ENCODE results near the gene GAS7. TPM values are rescaled to one million over a fixed set of nuclear protein-coding genes. Genes with fewer than 3 reads are reported as not detected.

The GAS7 gene
- total RNA-seq, 1 experiment from 2014 or later: 6.0 TPM

DNA sequence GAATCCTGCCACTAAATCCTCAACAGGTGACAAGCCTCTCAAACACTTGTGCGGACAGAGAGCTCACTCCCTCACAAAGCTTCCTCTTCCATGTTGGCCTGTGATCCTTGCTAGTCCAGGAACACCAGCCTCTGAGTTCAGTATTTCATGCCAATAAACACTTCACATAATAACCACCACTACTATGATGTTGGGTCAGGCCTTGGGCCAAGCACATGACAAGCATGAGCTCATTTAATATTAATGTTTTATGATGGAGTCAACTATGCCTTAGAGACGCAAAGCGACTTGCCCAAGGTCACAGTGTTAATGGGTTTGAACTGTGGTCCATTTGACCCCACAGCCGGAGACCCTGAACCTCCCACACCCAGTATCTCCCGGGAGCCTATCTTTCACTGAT is 129.1 kb downstream of the GAS7 start:
- Mint-ChIP-seq H3K36me3 (ENCODE audit: insufficient read depth in 1 of 3, low read depth in 3 of 3) (peaks cover 0 to 9% (median 7%) of the 10 kb centered on the region in 3 experiments; a peak in 3 of 7 replicates), H3K27me3 (ENCODE audit: low read depth) (peaks cover 1% of the 10 kb centered on the region; the same call in 1 of the 2 replicates), H3K27ac (peak overlapping the region in 1 of 3 experiments; percentile 63; a peak in 1 of 7 replicates), H3K4me3 (no peak overlapping the region), H3K4me1 (peaks cover 10 to 11% of the 10 kb centered on the region in 2 experiments), H3K9me3 (peaks cover 8% of the 10 kb centered on the region in 2 experiments)
- Histone ChIP-seq H3K4ac (ENCODE audit: low read depth, low read length) (no peak overlapping the region), H3K4me1 (ENCODE audit: insufficient read depth, low read length) (no peaks in the 10 kb centered on the region), H2BK5ac (ENCODE audit: insufficient read length, low read length) (no peak overlapping the region), H3K23ac (ENCODE audit: insufficient read length, low read depth, low read length) (no peak overlapping the region), H2BK15ac (ENCODE audit: low read depth, low read length) (no peak overlapping the region), H3K23me2 (ENCODE audit: insufficient read length, low read depth, low read length, poor library complexity, severe bottlenecking) (no peaks in the 10 kb centered on the region), H3T11ph (ENCODE audit: low read length) (no peak overlapping the region), H3K79me2 (ENCODE audit: insufficient read depth, low read length) (no peaks in the 10 kb centered on the region), H3K9me3 (ENCODE audit: control insufficient read depth, low read depth, low read length) (no peaks in the 10 kb centered on the region), H4K5ac (ENCODE audit: insufficient read length, low read depth, low read length) (no peak overlapping the region), H3K18ac (ENCODE audit: insufficient read length, low read depth, low read length) (no peak overlapping the region), H2BK20ac (ENCODE audit: low read depth, low read length, poor library complexity, severe bottlenecking) (no peak overlapping the region), H3K56ac (ENCODE audit: insufficient read length, low read depth, low read length) (no peak overlapping the region), H3K14ac (ENCODE audit: insufficient read depth, low read length) (no peak overlapping the region), H3K27me3 (ENCODE audit: insufficient read depth, low read length) (no peaks in the 10 kb centered on the region), H2AK5ac (ENCODE audit: insufficient read length, low read length) (no peak overlapping the region), H3K9ac (ENCODE audit: extremely low read depth, insufficient read length, low read length) (no peak overlapping the region), H4K8ac (replicated peaks; ENCODE audit: insufficient read length, low read depth, low read length) (no peak overlapping the region), H4K91ac (ENCODE audit: insufficient read length, low read depth, low read length) (no peak overlapping the region), H4K20me1 (ENCODE audit: control insufficient read depth, insufficient read depth, insufficient read length) (no peaks in the 10 kb centered on the region), H3K27ac (ENCODE audit: insufficient read length, low read depth, low read length) (no peak overlapping the region), H3K79me1 (ENCODE audit: insufficient read depth, low read depth, low read length, poor library complexity, severe bottlenecking) (no peaks in the 10 kb centered on the region), H2BK12ac (ENCODE audit: insufficient read length, low read depth, low read length) (no peak overlapping the region), H2BK120ac (ENCODE audit: low read depth, low read length, poor library complexity, severe bottlenecking) (no peak overlapping the region), H3K4me2 (ENCODE audit: insufficient read depth, insufficient read length, low read length) (no peak overlapping the region), H2AFZ (ENCODE audit: low read length) (no peak overlapping the region)
- TF ChIP-seq, protein P1, sequence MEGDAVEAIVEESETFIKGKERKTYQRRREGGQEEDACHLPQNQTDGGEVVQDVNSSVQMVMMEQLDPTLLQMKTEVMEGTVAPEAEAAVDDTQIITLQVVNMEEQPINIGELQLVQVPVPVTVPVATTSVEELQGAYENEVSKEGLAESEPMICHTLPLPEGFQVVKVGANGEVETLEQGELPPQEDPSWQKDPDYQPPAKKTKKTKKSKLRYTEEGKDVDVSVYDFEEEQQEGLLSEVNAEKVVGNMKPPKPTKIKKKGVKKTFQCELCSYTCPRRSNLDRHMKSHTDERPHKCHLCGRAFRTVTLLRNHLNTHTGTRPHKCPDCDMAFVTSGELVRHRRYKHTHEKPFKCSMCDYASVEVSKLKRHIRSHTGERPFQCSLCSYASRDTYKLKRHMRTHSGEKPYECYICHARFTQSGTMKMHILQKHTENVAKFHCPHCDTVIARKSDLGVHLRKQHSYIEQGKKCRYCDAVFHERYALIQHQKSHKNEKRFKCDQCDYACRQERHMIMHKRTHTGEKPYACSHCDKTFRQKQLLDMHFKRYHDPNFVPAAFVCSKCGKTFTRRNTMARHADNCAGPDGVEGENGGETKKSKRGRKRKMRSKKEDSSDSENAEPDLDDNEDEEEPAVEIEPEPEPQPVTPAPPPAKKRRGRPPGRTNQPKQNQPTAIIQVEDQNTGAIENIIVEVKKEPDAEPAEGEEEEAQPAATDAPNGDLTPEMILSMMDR (conservative IDR thresholded peaks at IDR 0.05): no peak
- no CpG with 5 or more reads among the region's 5 CpGs for WGBS (ENCODE audit: extremely low coverage, insufficient read length, low lambda C conversion rate)
- no peak for DNase-seq
